ENCODE measurements around the gene ATP5ME.

Gene ATP5ME

GRCh38 chr4:634599-634985 lies 39.5 kb downstream of the ATP5ME start:
- peaks cover 0 to 12% of the 10 kb centered on the region in 2 donors for H3K9me3 ChIP-seq (ENCODE audit: control insufficient read depth in 1 of 2, low read length in 2 of 2)
- no peak overlapping the region for H3K27ac ChIP-seq (ENCODE audit: low read length)
- H3K27me3 ChIP-seq (ENCODE audit: low read depth, low read length), result no peaks in the 10 kb centered on the region
- H3K4me1 ChIP-seq (ENCODE audit: control insufficient read depth in 1 of 2, insufficient read depth in 2 of 2, low read length in 2 of 2), result no peaks in the 10 kb centered on the region
- H3K4me3 ChIP-seq (ENCODE audit: low read depth in 1 of 2, low read length in 2 of 2), result no peak overlapping the region
- H3K36me3 ChIP-seq (ENCODE audit: control insufficient read depth in 1 of 2, insufficient read depth in 2 of 2, low read length in 2 of 2), result no peaks in the 10 kb centered on the region

GRCh38 chr4:633976-634598 lies 40.0 kb downstream of the ATP5ME start:
- H3K27me3 ChIP-seq (ENCODE audit: low read depth, low read length), result no peaks in the 10 kb centered on the region
- no peaks in the 10 kb centered on the region for H3K36me3 ChIP-seq (ENCODE audit: control insufficient read depth in 1 of 2, insufficient read depth in 2 of 2, low read length in 2 of 2)
- no peak overlapping the region for H3K4me3 ChIP-seq (ENCODE audit: low read depth in 1 of 2, low read length in 2 of 2)
- peaks cover 0 to 12% of the 10 kb centered on the region in 2 donors for H3K9me3 ChIP-seq (ENCODE audit: control insufficient read depth in 1 of 2, low read length in 2 of 2)
- H3K4me1 ChIP-seq (ENCODE audit: control insufficient read depth in 1 of 2, insufficient read depth in 2 of 2, low read length in 2 of 2), result no peaks in the 10 kb centered on the region
- no peak overlapping the region for H3K27ac ChIP-seq (ENCODE audit: low read length)

GRCh38 chr4:633406-633805 lies 40.7 kb downstream of the ATP5ME start:
- Histone ChIP-seq H3K4me3 (ENCODE audit: low read depth in 1 of 2, low read length in 2 of 2) (no peak overlapping the region), H3K4me1 (ENCODE audit: control insufficient read depth in 1 of 2, insufficient read depth in 2 of 2, low read length in 2 of 2) (no peaks in the 10 kb centered on the region), H3K27me3 (ENCODE audit: low read depth, low read length) (no peaks in the 10 kb centered on the region), H3K9me3 (ENCODE audit: control insufficient read depth in 1 of 2, low read length in 2 of 2) (peaks cover 0 to 12% of the 10 kb centered on the region in 2 donors), H3K36me3 (ENCODE audit: control insufficient read depth in 1 of 2, insufficient read depth in 2 of 2, low read length in 2 of 2) (no peaks in the 10 kb centered on the region), H3K27ac (ENCODE audit: low read length) (no peak overlapping the region)

GRCh38 chr4:632926-633325 lies 41.1 kb downstream of the ATP5ME start:
- Histone ChIP-seq H3K27ac (ENCODE audit: low read length) (no peak overlapping the region), H3K9me3 (ENCODE audit: control insufficient read depth in 1 of 2, low read length in 2 of 2) (peaks cover 0 to 12% of the 10 kb centered on the region in 2 donors), H3K4me3 (ENCODE audit: low read depth in 1 of 2, low read length in 2 of 2) (no peak overlapping the region), H3K4me1 (ENCODE audit: control insufficient read depth in 1 of 2, insufficient read depth in 2 of 2, low read length in 2 of 2) (no peaks in the 10 kb centered on the region), H3K36me3 (ENCODE audit: control insufficient read depth in 1 of 2, insufficient read depth in 2 of 2, low read length in 2 of 2) (no peaks in the 10 kb centered on the region), H3K27me3 (ENCODE audit: low read depth, low read length) (no peaks in the 10 kb centered on the region)

- Histone ChIP-seq H3K4me1 (ENCODE audit: control insufficient read depth in 1 of 2, insufficient read depth in 2 of 2, low read length in 2 of 2) (no peaks in the 10 kb centered on the region), H3K36me3 (ENCODE audit: control insufficient read depth in 1 of 2, insufficient read depth in 2 of 2, low read length in 2 of 2) (no peaks in the 10 kb centered on the region), H3K9me3 (ENCODE audit: control insufficient read depth in 1 of 2, low read length in 2 of 2) (peaks cover 0 to 12% of the 10 kb centered on the region in 2 donors), H3K4me3 (ENCODE audit: low read depth in 1 of 2, low read length in 2 of 2) (no peak overlapping the region), H3K27me3 (ENCODE audit: low read depth, low read length) (no peaks in the 10 kb centered on the region), H3K27ac (ENCODE audit: low read length) (no peak overlapping the region)
These were observed 41.8 kb downstream of the ATP5ME start for GRCh38 chr4:632196-632790.

- no peaks in the 10 kb centered on the region for H3K27me3 ChIP-seq (ENCODE audit: low read depth, low read length)
- H3K27ac ChIP-seq (ENCODE audit: low read length), result no peak overlapping the region
- H3K4me3 ChIP-seq (ENCODE audit: low read depth in 1 of 2, low read length in 2 of 2), result no peak overlapping the region
- no peaks in the 10 kb centered on the region for H3K36me3 ChIP-seq (ENCODE audit: control insufficient read depth in 1 of 2, insufficient read depth in 2 of 2, low read length in 2 of 2)
- no peaks in the 10 kb centered on the region for H3K4me1 ChIP-seq (ENCODE audit: control insufficient read depth in 1 of 2, insufficient read depth in 2 of 2, low read length in 2 of 2)
- H3K9me3 ChIP-seq (ENCODE audit: control insufficient read depth in 1 of 2, low read length in 2 of 2), result peaks cover 0 to 12% of the 10 kb centered on the region in 2 donors
These were observed 43.4 kb downstream of the ATP5ME start for GRCh38 chr4:630656-631055.

GRCh38 chr4:629915-630641 lies 44.0 kb downstream of the ATP5ME start:
- no peaks in the 10 kb centered on the region for H3K36me3 ChIP-seq (ENCODE audit: control insufficient read depth in 1 of 2, insufficient read depth in 2 of 2, low read length in 2 of 2)
- no peak overlapping the region for H3K27ac ChIP-seq (ENCODE audit: low read length)
- no peaks in the 10 kb centered on the region for H3K4me1 ChIP-seq (ENCODE audit: control insufficient read depth in 1 of 2, insufficient read depth in 2 of 2, low read length in 2 of 2)
- no peaks in the 10 kb centered on the region for H3K27me3 ChIP-seq (ENCODE audit: low read depth, low read length)
- no peak overlapping the region for H3K4me3 ChIP-seq (ENCODE audit: low read depth in 1 of 2, low read length in 2 of 2)
- H3K9me3 ChIP-seq (ENCODE audit: control insufficient read depth in 1 of 2, low read length in 2 of 2), result peaks cover 0 to 12% of the 10 kb centered on the region in 2 donors

GRCh38 chr4:629636-629914 lies 44.5 kb downstream of the ATP5ME start:
- no peak overlapping the region for H3K27ac ChIP-seq (ENCODE audit: low read length)
- H3K4me3 ChIP-seq (ENCODE audit: low read depth in 1 of 2, low read length in 2 of 2), result no peak overlapping the region
- no peaks in the 10 kb centered on the region for H3K36me3 ChIP-seq (ENCODE audit: control insufficient read depth in 1 of 2, insufficient read depth in 2 of 2, low read length in 2 of 2)
- H3K4me1 ChIP-seq (ENCODE audit: control insufficient read depth in 1 of 2, insufficient read depth in 2 of 2, low read length in 2 of 2), result no peaks in the 10 kb centered on the region
- peaks cover 0 to 12% of the 10 kb centered on the region in 2 donors for H3K9me3 ChIP-seq (ENCODE audit: control insufficient read depth in 1 of 2, low read length in 2 of 2)
- H3K27me3 ChIP-seq (ENCODE audit: low read depth, low read length), result no peaks in the 10 kb centered on the region

- no peak overlapping the region for H3K4me3 ChIP-seq (ENCODE audit: low read depth in 1 of 2, low read length in 2 of 2)
- no peaks in the 10 kb centered on the region for H3K4me1 ChIP-seq (ENCODE audit: control insufficient read depth in 1 of 2, insufficient read depth in 2 of 2, low read length in 2 of 2)
- H3K27ac ChIP-seq (ENCODE audit: low read length), result no peak overlapping the region
- no peaks in the 10 kb centered on the region for H3K36me3 ChIP-seq (ENCODE audit: control insufficient read depth in 1 of 2, insufficient read depth in 2 of 2, low read length in 2 of 2)
- H3K9me3 ChIP-seq (ENCODE audit: control insufficient read depth in 1 of 2, low read length in 2 of 2), result peaks cover 0 to 12% of the 10 kb centered on the region in 2 donors
- no peaks in the 10 kb centered on the region for H3K27me3 ChIP-seq (ENCODE audit: low read depth, low read length)
These were observed 45.0 kb downstream of the ATP5ME start for GRCh38 chr4:628821-629635.

GRCh38 chr4:628311-628741 lies 45.8 kb downstream of the ATP5ME start:
- Histone ChIP-seq H3K4me3 (ENCODE audit: low read depth in 1 of 2, low read length in 2 of 2) (no peak overlapping the region), H3K9me3 (ENCODE audit: control insufficient read depth in 1 of 2, low read length in 2 of 2) (peaks cover 0 to 12% of the 10 kb centered on the region in 2 donors), H3K27ac (ENCODE audit: low read length) (no peak overlapping the region), H3K36me3 (ENCODE audit: control insufficient read depth in 1 of 2, insufficient read depth in 2 of 2, low read length in 2 of 2) (no peaks in the 10 kb centered on the region), H3K27me3 (ENCODE audit: low read depth, low read length) (no peaks in the 10 kb centered on the region), H3K4me1 (ENCODE audit: control insufficient read depth in 1 of 2, insufficient read depth in 2 of 2, low read length in 2 of 2) (no peaks in the 10 kb centered on the region)

All from muscle layer of duodenum (tissue), 2 donors.